Measurements from ENCODE around the gene RYR1.
A peak's percentile ranks its signal among the peaks of the same experiment; 100 is the strongest.
"Not testable (repeated sequence)": the region's sequence is repeated elsewhere in the genome, so short reads cannot be mapped to it uniquely, and the experiment has no call there.

Gene RYR1

DNA sequence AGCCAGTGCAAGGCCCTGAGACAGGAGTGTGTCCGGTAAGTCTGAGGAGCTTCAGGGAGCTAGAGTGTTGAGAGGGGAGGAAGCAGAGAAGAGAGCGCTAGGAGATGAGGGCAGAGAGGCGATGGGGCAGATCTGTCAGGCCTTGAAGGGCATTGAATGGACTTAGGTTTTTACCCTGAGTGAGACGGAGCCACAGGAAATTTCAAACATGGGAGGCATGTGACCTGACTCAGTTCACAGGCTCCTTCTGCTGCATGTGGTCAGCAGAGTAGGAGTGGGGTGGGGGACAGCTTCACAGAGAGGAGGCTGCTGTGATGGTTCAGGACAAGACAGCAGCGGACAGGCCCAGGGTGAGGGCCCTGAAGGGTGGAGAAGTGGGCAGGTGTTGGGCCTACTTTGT lies 33.1 kb upstream of the RYR1 start:
- no peak for DNase-seq (ENCODE audit: low spot score)

DNA sequence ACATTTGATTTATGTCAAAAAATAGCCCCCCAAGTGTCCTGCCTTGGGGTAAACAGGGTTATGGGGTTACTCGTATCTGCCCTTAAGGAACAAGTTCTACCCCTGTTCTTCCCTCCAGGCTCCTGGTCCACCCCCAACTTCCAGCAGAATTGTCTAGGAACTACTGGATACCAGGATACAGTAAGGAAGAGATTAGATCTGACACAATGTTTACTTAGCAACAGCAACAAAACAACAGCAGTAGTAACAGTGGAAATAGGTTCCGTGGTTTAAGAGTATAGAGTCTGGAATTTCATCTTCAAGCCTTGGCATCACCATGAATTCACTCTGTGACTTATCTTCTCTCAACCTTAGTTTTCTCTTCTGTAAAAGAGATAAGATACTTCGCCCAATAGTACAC lies 32.3 kb upstream of the RYR1 start:
- DNase-seq (ENCODE audit: low spot score) = no peak

DNA sequence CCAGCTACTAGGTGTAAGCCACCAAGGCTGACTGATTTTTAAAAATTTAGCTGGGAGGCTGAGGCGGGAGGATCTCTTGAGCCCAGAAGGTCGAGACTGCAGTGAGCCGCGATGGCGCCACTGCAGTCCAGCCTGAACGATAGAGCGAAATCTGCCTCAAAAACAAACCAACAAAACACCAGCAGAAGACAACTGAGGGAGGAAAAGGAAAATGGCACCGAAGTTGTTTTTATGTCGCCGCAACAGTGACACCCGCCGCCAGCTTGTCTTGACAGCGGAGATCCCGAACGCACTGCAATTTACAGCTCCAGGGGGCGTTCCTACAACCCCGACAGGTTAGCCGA lies 30.9 kb upstream of the RYR1 start:
- no peak for DNase-seq (ENCODE audit: low spot score)

DNA sequence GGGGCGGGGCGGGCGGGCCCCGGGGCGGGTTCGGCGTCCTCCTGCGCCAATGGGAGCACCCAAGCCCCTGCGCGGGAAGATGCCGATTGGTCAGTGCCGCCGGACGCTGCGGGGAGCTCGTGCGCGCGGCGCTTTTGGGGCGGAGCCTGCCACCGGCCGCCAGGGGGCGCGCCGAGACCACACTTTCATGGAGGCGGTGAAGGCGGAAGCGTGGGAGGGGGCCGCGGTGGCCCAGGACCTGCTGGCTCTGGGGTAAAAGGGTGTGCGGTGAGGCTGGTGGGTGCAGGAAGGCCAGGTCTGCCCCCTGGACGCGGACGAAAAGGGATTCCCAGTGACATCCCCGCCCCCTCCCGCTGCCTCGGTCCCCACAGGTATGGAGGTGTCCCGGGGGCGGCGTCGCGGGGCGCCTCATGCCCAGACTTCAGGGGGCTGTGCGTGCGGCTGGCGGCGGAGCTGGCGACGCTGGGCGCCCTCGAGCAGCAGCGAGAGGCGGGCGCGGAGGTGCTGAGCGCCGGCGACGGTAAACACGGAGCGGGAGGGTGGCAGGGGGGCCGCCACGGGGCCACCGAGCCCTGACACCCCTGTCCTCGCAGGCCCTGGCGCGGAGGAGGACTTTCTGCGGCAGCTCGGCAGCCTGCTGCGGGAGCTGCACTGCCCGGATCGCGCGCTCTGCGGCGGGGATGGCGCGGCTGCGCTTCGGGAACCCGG lies 30.4 kb upstream of the RYR1 start, which contains the start of gene FAM98C:
Gene FAM98C (plus strand): TSS at position 127 of the 708 bp plus-strand sequence. CDS start 61 bp downstream, at position 188.
- peak; percentile 100 for DNase-seq (ENCODE audit: low spot score)

DNA sequence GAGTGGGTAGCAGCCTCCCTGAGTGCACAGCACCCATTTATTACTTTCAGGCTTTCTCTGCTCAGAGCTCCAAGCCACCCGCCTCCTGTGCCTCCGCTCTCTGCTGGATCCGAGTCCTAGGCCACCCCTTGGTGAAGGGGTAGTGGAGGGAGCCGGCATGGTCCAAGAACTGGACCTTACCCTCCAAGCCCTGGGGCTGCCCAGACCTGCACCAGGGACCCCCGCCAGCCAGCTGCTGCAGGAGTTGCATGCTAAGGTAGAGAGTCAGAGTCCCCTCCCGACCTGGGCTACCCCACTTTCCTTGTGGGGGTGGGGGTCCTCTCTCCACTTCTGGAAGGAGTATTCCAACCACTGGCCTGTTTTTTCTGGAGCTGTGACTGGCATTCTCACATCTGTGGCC lies 28.6 kb upstream of the RYR1 start:
- DNase-seq (ENCODE audit: low spot score) = no peak

DNA sequence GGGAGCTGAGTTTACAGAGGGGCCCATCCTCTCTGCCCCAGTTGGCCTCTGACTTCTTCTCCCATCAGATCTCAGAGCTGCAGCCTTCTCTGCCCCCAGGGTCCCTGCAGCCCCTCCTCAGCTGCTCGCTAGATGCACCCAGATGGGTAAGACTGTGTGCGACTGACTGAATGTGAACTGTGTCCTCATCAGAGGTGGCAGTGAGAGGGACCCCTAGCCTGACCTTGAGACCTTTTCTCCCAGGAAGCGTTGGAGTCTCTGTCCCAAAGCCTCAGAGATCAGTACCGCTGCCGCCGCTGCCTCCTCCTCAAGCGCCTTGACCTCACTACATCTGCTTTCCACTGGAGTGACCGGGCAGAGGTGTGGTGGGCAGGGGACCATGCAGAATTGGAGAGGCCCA lies 28.2 kb upstream of the RYR1 start:
- DNase-seq (ENCODE audit: low spot score) = no peak

DNA sequence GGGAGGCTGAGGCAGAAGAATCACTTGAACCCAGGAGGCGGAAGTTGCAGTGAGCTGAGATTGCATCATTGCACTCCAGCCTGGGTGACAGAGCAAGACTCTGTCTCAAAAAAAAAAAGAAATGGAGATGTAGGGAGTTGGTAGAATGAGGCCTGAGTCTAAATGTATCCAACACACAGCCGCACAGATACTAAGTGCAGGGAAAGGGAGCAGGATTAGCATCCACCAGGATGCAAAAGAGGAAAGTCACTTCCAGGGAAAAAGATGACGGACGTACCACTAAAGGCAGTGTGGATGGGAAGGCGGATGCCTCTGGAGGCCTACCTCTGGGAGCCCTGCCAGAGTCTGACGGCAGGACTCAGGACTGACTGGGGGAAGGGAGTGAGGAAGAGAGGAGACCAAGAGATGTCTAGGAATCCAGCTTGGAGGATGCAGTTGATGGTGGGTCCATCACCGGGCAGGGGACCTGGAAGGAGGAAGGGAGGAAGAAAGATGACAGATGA lies 23.8 kb upstream of the RYR1 start:
- DNase-seq (ENCODE audit: low spot score) = peak; percentile 58

DNA sequence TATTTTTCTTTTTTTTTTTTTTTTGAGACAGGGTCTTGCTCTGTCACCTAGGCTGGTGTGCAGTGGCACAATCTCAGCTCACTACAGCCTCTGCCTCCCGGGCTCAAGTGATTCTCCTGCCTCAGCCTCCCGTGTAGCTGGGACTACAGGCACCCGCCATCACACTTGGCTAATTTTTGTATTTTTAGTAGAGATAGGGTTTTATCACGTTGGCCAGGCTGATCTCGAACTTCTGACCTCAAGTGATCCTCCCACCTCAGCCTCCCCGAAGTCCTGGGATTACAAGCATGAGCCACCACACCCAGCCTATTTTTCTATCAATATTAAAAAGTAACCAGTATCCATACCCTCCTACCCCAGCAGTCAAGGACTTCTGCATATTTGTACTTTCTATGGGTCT lies 23.1 kb upstream of the RYR1 start:
- DNase-seq (ENCODE audit: low spot score) = not testable (repeated sequence)

DNA sequence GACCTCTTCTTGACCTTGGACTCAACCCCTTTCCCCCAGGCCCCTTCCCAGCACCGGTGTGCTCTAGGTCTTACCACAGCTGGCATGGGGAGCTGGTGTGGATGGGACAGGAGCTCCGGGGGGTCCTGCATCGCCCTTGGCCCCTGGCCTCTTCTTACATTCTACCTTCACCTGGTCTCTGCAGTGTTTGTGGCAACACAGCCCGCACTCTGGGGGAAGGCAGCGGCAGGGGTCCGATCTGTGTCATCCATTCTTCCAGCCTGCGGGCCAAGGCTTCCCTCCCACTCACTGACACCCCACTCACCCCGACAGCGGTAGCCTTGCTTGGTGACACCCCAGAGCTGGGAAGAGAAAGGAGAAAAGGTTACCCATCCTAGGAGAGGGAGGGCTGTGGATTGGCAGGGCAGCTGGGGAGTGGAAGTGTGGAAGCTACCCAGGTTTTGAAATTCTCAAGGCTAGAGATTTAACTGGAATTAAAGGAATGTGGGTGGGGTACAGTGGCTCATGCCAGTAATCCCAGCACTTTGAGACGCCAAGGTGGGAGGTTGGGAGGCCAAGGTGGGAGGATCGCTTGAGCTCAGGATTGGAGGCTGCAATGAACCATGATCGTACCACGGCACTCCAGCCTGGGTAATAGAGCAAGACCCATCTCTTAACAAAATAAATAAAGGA lies 22.3 kb upstream of the RYR1 start:
- no peak for DNase-seq (ENCODE audit: low spot score)

DNA sequence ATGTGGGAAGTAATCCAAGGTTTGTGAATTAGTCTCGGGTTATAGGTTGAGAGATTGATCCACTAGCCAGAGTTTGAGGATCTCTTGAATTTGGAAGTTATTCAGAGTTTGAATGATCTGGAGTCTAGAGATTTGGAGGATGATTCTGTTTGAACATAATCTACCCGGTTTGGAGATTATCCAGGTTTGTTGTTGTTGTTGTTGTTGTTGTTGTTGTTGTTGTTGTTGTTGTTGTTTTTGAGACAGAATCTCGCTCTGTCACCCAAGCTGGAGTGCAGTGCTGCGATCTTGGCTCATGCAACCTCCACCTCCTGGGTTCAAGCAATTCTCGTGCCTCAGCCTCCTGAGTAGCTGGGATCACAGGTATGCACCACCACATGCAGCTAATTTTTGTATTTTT lies 21.6 kb upstream of the RYR1 start:
- DNase-seq (ENCODE audit: low spot score) = not testable (repeated sequence)

DNA sequence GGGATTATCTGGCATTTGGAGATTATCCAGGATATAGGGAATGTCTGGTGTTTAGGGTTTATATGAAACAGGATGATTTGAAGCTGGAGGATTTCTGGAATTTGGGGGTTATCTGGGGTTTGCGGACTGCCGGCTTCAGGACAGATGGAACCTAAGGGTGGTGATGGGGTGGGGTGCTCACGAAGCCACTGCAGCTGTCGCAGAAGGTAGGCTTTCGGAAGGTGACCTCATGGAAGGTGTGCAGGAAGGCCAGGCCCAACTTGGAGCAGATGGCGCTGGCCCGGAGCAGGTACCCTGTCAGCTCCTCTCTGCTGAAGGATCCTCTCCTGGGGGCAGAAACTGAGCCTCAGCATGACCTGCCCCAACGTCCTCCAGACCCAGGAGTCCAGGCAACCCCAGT lies 21.0 kb upstream of the RYR1 start:
- no peak for DNase-seq (ENCODE audit: low spot score)

DNA sequence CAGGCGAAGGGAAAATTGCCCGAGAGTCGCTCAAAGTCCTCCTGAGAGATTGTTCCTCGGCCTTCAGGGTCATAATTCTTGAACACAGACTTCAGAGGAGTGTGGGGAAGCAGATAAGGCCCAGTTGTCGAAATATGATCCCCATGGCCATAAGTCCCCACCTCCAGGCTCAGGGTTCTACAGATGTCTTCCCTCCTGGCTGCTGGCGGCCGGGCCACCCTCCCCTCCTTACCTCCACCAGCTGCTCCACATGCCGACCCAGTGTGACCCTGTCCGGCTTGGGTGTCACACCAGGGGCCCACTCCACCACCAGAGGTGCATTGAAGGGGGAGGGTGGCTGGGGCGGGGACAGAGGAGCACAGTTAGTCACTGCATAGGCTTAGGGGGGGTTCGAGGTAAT lies 20.5 kb upstream of the RYR1 start:
- DNase-seq (ENCODE audit: low spot score) = no peak

DNA sequence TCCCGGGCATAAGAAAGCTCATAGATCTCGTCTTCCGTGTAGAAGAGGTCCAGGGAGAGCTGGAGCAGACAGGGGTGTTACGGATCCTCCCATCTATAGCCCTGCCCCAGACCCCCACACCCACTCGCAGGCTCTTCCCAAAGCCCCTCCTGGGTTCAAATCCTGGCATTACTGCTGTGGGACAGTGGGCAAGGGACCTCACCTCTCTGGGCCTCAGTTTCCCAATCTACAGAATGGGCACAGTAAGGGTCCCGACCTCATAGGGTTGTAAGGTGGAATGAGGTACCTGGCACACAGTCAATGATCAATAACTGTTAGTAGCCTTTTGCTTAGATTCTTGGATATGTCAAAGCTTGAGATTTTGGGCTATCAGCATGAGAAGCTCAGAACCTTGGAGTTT lies 20.1 kb upstream of the RYR1 start:
- no peak for DNase-seq (ENCODE audit: low spot score)

DNA sequence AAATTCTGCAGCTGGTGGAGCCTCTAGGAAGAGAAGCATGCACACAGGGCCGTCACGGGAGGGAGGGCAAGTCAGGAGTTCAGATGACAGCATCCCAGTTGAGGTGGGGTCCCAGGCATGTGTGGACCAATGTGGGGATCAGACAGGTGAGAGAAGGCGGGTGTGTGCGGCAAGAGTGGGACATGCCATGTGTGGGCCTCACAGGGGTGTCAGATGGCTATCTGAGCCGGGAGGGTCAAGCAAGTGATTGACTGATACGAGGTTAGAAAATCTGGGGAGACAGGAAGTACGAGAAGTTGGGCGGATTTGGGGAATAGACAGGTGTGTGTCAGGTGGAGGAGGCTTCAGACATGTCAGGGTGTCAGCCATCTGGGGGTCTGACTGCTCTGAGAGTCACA lies 16.3 kb upstream of the RYR1 start:
- DNase-seq (ENCODE audit: low spot score) = no peak

DNA sequence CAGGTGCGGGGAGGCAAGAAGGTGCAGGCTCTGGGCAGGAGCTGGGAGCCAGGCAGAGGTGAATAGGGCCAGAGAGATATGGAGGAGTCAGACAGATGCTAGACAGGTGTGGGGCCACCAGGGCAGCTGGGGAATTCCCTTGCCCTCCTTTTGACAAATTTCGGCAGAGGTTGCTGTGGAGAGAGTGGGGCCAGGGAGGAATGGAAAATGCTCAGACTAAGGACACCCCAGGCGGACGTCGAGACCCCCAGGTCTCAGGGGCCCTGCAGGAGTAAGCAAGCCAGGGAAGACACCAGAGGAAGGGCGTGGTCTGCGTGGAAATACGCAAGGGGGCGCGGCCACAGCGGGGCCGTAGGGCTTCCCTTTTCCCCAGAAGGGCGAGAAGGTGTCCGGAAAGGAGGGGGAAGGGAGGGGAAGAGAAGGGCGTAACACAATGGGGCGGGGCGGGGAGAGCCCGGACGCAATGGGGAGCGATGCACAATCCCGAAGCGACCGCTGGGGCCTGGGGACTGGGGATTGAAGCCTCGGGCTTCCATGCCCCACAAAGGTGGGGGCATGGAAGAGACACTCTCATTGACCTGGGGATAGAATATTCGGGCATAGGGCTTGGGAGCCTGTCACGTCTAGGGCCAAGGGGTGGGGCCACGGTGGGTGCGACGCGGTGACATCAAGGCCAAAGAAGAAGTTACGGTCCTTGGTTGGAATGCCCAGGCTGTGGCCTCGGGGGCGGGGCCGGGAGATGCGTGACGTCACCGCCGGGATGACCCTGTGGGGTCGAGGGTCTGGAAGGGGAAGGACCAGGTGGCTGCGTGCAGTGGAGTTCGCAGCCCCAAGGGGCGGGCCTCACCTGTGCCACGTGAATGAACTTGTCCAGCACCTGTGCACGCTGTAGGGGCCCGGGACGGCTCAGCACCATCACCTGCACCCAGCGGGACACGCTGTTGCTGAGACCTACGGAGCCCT lies 15.7 kb upstream of the RYR1 start:
- peak; percentile 45 for DNase-seq (ENCODE audit: low spot score)

DNA sequence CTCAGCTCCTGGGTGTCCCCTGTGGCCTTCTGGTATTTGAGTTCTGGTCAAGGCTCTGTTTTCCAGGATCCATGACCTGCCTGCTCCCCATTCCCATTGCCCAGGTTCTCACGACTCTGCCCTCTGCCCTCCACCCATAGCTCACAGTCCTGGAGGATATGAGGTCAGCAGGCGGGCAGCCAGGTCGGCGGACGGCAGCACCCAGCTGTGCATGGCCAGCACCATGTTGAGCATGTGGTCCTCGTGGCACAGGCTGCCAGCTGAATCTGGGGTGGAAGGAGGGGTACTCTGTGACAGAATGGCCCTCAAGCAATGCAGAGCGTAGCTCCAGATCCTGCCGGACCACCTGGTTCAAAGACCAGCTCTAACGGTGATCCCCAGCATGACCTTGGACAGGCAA lies 12.6 kb upstream of the RYR1 start:
- no peak for DNase-seq (ENCODE audit: low spot score)

DNA sequence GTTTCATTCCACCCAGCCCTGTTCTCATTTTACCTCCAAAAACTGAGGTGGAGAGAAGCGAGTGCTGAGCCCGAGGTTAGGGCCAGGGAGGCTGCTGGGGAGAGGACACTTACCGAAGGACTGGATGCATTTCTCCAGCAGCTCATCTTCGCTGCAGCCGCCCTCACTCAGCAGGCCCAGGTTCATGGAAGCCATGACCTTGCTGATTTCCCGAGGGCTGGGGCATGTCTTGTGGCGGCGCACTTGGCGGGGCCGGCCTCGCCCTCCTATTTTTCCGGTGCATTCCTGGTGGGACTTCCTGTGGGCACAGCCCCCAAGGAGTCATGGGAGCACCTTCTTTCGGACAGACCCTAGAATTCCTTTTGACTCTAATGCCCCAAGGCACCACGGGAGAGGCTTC lies 11.6 kb upstream of the RYR1 start:
- DNase-seq (ENCODE audit: low spot score) = no peak

DNA sequence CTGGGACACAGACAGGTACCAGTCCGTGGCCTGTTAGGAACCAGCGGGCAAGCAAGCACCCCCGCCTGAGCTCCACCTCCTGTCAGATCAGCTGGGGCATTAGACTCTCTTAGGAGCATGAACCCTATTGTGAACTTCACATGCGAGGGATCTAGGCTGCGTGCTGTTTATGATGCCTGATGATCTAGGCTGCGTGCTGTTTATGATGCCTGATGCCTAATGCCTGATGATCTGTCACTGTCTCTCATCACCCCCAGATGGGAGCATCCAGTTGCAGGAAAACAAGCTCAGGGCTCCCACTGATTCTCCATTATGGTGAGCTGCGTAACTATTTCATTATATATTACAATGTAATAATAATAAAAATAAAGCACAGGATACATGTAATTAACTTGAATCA lies 11.1 kb upstream of the RYR1 start:
- DNase-seq (ENCODE audit: low spot score) = no peak

DNA sequence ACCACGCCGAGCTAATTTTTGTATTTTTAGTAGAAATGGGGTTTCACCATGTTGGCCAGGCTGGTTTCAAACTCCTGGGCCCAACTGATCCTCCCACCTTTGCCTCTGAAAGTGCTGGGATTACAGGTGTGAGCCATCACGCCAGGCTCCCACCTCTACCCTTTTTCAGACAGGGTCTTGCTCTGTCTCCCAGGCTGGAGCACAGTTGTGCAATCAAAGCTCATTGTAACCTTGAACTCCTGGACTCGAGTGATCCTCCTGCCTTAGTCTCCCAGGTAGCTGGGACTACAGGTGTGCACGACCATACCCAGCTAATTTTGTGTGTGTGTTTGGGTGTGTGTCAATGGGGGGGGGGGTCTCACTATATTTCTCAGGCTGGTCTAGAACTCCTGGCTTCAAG lies 9.2 kb upstream of the RYR1 start:
- DNase-seq (ENCODE audit: low spot score) = no peak

DNA sequence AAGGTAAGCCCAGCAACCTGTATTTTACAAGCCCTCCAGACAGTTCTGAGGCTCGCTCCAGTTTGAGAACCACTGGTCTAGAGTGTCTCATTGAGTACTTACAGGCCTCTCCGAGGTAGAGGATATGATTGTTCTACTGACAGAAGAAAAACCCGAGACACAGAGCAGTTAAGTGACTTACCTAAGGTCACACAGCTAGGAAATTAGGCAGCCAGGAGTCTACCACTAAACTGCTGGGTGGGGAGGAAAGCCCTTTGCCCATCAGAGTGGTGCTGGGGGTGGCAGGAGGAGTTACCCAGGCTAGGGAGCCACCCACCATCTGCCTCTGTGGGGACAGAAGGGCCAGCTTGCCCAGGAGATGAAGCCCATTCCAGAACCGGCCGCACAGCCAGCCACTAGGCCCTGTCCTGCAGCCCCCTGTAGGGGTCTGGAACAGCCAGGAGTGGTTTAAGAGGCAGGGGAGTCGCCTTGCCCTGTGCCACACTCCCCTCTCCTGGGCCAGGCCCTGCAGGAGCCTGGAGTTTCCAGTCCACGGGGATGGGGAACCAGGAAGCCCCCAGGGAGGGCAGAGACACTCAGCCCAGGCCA lies 8.2 kb upstream of the RYR1 start:
- no peak for DNase-seq (ENCODE audit: low spot score)

DNA sequence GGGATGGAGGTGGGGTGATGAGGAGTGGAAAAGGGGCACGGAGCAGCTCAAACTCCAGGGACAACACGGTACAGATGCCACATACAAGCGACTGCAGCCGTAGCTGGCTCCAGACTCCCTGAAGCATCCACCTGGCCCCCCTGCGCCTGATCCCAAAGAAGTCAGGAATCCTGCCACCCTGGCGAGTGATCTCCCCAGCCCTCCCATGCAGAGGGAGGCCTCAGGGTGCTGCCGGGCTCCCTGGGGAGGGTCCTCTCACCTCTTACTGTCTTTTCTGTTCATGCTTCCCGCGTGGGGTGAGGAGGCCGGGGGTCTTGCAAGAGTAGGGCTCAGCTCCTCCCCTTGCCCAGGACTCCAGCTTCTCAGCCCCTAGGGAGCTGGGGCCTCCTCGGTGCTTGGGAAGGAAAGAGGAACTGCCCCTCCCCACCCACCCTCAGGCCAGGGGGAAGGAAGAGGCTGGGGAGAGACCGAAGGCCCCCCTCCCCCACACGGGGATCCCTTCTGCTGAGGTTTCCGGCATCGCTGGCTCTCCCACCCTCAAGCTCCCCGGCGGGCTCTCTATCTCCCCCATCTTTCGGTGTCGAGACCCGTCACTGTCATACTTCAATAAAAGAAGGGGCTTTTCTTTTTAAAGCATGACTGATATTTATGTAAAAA lies 7.6 kb upstream of the RYR1 start, which contains the start of gene RASGRP4:
Gene RASGRP4 (minus strand): TSS at position 410 of the 657 bp plus-strand sequence. CDS start 128 bp downstream, at position 282.
- no peak for DNase-seq (ENCODE audit: low spot score)
